Smooth muscle cell (in vitro differentiated cells): Measurements from ENCODE around the gene GDF2. TPM values are rescaled to one million over a fixed set of nuclear protein-coding genes. Genes with fewer than 3 reads are reported as not detected.

Experiments used
- DNase-seq: peaks from one replicate; lab custom pipeline; 2025; ENCODE audit not compliant: unreplicated experiment; lab: John Stamatoyannopoulos, UW
- H2AFZ ChIP-seq: fragments of 200-600 bp; sonication (generic); 2 replicates; pipeline ENCODE4 v1.6.0; 2016; ENCODE audit warnings: antibody characterized with exemption, low read depth, mild to moderate bottlenecking
- H3F3A ChIP-seq: fragments of 200-600 bp; sonication (generic); 2 replicates; pipeline ENCODE4 v1.6.0; 2017; ENCODE audit warnings: antibody characterized with exemption, low read depth
- H3K27ac ChIP-seq: fragments of 200-600 bp; sonication (generic); 2 replicates; pipeline ENCODE4 v1.5.1; 2016; ENCODE audit warnings: low read depth, mild to moderate bottlenecking
- H3K27me3 ChIP-seq: fragments of 200-600 bp; sonication (generic); 2 replicates; pipeline ENCODE4 v1.6.1; 2016; ENCODE audit warnings: low read depth, mild to moderate bottlenecking
- H3K36me3 ChIP-seq: fragments of 200-600 bp; sonication (generic); 2 replicates; pipeline ENCODE4 v1.5.1; 2016; ENCODE audit warnings: low read depth
- H3K4me1 ChIP-seq: fragments of 200-600 bp; sonication (generic); 2 replicates; pipeline ENCODE4 v1.5.1; 2016; ENCODE audit warnings: low read depth
- H3K4me2 ChIP-seq: fragments of 200-600 bp; sonication (generic); 2 replicates; pipeline ENCODE4 v1.6.0; 2016; ENCODE audit warnings: mild to moderate bottlenecking
- H3K4me3 ChIP-seq: fragments of 200-600 bp; sonication (generic); 2 replicates; pipeline ENCODE4 v1.5.1; 2016; ENCODE audit warnings: mild to moderate bottlenecking
- H3K79me2 ChIP-seq: fragments of 200-600 bp; sonication (generic); 2 replicates; pipeline ENCODE4 v1.6.0; 2016; ENCODE audit warnings: low read depth, mild to moderate bottlenecking
- H3K9ac ChIP-seq: fragments of 200-600 bp; sonication (generic); 2 replicates; pipeline ENCODE4 v1.6.0; 2016; ENCODE audit warnings: low read depth
- H3K9me3 ChIP-seq: fragments of 200-600 bp; sonication (generic); replicated peaks from 2 replicates; pipeline ENCODE4 v1.5.1; 2016; ENCODE audit warnings: low read depth
- H4K20me1 ChIP-seq: fragments of 200-600 bp; sonication (generic); 2 replicates; pipeline ENCODE4 v1.6.0; 2016; ENCODE audit warnings: low read depth
- WGBS: methylation state at CpG from one replicate; pipeline ENCODE4 v1.1.7; 2016; ENCODE audit warnings: low lambda C conversion rate; 5-methylcytosine and 5-hydroxymethylcytosine counted together
- polyA plus RNA-seq: library from polyadenylated mRNA; unstranded; fragments of >200 nt; fragmentation: Nextera tagmentation; extraction: Ambion mirVana; gene quantifications from 2 replicates; pipeline ENCODE4 v1.2.1, GENCODE V29; 2016
- total RNA-seq: library from RNA; depleted of rRNA; stranded (reverse); fragments of >200 nt; gene quantifications from 2 replicates; pipeline ENCODE4 v1.2.3, GENCODE V29; 2014
- TF ChIP-seq, protein P1 (sequence below): fragments of 200-600 bp; sonication (generic); IDR thresholded peaks from 2 replicates; pipeline ENCODE4 v1.5.1; 2017; ENCODE audit warnings: borderline replicate concordance, mild to moderate bottlenecking, antibody characterized with exemption; ENCODE audit not compliant: insufficient read depth, poor library complexity, severe bottlenecking

Gene GDF2
- total and polyA plus RNA-seq, 2 experiments from 2014 or later, result not detected

DNA sequence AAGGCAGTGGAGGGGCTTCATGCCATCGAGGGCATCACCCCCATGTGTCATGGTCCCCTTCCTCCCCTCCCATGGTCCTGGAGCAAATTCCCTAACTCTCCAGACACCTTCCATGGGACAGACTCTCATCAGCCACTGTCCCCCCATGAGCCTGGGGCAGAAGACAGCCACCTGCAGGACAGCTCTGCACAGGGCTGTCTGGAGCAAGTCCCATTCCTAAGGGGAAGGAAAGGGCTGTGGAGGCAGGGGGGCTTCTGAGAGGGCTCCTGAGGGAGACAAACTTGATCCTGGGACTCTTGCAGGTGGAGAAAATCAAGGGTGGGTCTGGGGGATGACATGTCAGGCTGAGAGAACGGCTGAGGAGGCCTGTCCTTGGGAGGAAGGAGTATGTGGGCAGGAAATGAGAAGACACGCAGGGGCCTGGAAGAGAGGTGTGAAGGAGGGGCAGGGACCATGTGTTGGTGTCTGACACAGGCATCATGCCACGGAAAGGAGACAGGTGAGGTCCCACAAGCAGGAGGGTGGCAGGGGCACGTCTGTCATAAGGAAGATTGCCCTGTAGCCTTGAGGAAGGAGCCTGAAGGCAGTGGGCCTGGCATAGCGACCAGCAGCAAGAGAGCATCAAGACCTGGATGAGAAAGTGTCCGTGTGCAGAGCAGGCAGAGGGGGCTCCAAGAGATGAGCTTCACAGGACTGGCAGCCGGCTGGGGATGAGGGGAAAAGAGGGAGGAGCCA lies 36.7 kb upstream of the GDF2 start:
- WGBS, result 77% methylated on average over 8 of the region's 8 CpGs
- H4K20me1 ChIP-seq, result no peaks in the 10 kb centered on the region

DNA sequence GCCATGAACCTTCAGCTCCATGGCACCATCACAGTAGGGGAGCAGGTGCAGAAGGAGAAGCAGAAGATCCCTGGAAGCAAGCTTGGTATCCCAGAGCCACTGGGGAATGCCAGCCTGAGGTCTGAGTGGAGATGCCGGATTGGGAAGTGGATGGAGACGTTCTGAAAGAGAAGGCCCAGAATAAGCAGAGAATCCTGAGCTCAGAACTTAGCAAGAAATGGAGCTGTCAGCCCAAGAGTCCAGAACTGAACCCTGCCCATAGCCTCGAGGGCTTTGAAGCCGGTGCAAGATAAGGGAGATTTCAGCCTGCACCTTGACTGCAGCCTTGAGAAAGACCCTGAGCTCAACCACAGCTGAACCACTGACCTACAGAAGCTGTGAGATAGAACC lies 36.1 kb upstream of the GDF2 start:
- Histone ChIP-seq H3F3A (no peaks in the 10 kb centered on the region), H4K20me1 (no peaks in the 10 kb centered on the region), H3K27me3 (peaks cover 18% of the 10 kb centered on the region), H3K4me1 (no peaks in the 10 kb centered on the region), H2AFZ (no peak overlapping the region), H3K9ac (no peak overlapping the region), H3K36me3 (no peaks in the 10 kb centered on the region), H3K9me3 (no peaks in the 10 kb centered on the region), H3K4me2 (no peak overlapping the region), H3K27ac (no peak overlapping the region), H3K4me3 (no peak overlapping the region), H3K79me2 (no peaks in the 10 kb centered on the region)
- TF ChIP-seq, protein P1, sequence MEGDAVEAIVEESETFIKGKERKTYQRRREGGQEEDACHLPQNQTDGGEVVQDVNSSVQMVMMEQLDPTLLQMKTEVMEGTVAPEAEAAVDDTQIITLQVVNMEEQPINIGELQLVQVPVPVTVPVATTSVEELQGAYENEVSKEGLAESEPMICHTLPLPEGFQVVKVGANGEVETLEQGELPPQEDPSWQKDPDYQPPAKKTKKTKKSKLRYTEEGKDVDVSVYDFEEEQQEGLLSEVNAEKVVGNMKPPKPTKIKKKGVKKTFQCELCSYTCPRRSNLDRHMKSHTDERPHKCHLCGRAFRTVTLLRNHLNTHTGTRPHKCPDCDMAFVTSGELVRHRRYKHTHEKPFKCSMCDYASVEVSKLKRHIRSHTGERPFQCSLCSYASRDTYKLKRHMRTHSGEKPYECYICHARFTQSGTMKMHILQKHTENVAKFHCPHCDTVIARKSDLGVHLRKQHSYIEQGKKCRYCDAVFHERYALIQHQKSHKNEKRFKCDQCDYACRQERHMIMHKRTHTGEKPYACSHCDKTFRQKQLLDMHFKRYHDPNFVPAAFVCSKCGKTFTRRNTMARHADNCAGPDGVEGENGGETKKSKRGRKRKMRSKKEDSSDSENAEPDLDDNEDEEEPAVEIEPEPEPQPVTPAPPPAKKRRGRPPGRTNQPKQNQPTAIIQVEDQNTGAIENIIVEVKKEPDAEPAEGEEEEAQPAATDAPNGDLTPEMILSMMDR, result no peak
- DNase-seq, result no peak
- 86% methylated on average over 4 of the region's 4 CpGs for WGBS

More for the DNA sequence above, 36.7 kb upstream of the GDF2 start:
- Histone ChIP-seq H3K27ac (no peak overlapping the region), H3K79me2 (no peaks in the 10 kb centered on the region), H3F3A (no peaks in the 10 kb centered on the region), H3K9ac (no peak overlapping the region), H3K9me3 (no peaks in the 10 kb centered on the region), H3K27me3 (peaks cover 16% of the 10 kb centered on the region), H2AFZ (no peak overlapping the region), H3K4me1 (no peaks in the 10 kb centered on the region), H3K36me3 (no peaks in the 10 kb centered on the region), H3K4me3 (no peak overlapping the region), H3K4me2 (no peak overlapping the region)
- DNase-seq, result no peak
- TF ChIP-seq, protein P1, result no peak

DNA sequence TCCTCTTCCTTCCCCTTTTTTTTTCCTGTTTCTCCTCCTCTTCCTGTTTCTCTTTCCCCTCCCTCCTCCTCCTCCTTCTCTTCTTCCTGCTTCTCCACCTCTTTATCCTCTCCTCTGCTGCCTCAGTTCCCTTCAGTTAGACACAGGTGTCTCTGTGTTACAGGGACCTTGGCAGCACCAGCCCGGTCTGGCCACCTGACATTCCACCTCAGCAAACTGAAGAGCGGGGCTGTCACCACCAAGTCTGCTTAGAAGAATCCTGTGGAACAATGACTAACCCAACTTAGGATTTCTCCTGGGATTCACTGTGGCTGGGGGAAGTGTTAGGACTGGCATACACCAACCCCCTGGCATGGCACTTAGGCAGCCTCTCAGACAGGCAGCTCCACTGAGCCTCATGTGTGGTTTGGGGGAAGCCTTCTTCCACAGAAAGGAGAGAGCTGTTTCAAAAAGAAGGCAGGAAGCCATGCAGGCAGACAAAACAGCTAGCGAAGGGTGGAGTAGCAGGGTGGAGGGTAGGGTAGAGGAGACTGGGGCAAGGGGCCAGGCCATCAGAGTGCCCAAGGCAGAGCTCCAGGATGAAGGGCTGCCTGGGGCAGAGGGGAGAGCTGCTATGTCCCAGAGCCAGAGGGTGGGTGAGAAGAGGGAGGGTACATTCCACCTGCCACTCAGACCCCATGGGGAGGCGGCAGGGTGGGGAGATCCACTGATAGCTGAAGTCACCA lies 35.5 kb upstream of the GDF2 start:
- Histone ChIP-seq H3K79me2 (no peaks in the 10 kb centered on the region), H3K27me3 (peaks cover 18% of the 10 kb centered on the region), H3K4me2 (no peak overlapping the region), H2AFZ (no peak overlapping the region), H3K4me3 (no peak overlapping the region), H3K27ac (no peak overlapping the region), H3K9ac (no peak overlapping the region), H3F3A (no peaks in the 10 kb centered on the region), H3K9me3 (no peaks in the 10 kb centered on the region), H3K4me1 (no peaks in the 10 kb centered on the region), H3K36me3 (no peaks in the 10 kb centered on the region), H4K20me1 (no peaks in the 10 kb centered on the region)
- no peak for DNase-seq
- 91% methylated on average over 4 of the region's 4 CpGs for WGBS
- TF ChIP-seq, protein P1, result no peak
